22Rv1 (cell line): Measurements from ENCODE around the gene ATXN1.

Experiments
- ZFX ChIP-seq: fragments of 450-650 bp; IDR thresholded peaks from 2 replicates; pipeline ENCODE4 v1.6.1; 2017; ENCODE audit warnings: antibody characterized with exemption, borderline replicate concordance
- TF ChIP-seq, protein P1 (sequence below): fragments of 450-650 bp; IDR thresholded peaks from 2 replicates; pipeline ENCODE4 v1.5.1; 2017; ENCODE audit warnings: mild to moderate bottlenecking

DNA sequence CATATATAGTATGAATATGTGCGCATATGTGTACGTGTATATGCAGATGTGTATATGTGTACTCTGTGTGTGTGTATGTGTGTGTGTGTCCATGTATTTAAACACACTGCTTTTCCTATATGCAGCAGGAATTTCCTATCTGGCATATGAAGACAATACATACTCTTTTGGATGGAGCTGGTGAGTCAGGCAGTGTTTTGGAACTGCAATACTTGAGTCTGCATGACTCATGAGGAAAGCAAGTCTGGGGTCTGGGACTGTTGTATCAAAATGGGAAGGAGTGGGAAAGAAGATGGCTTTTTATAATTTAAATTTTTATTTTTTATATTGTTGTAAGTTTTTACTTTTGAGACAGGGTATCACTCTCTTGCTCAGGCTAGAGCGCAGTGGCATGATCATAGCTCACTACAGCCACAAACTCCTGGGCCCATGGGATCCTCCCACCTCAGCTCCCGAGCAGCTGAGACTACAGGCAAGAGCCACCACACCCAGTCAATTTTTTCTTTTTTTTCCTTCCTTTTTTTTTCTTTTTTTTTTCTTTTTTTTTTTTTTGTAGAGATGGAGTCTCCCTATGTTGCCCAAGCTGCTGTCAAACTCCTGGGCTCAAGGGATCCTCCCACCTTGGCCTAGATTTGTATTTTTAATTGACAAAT, 72.2 kb downstream of the ATXN1 start:
- TF ChIP-seq, protein P1, sequence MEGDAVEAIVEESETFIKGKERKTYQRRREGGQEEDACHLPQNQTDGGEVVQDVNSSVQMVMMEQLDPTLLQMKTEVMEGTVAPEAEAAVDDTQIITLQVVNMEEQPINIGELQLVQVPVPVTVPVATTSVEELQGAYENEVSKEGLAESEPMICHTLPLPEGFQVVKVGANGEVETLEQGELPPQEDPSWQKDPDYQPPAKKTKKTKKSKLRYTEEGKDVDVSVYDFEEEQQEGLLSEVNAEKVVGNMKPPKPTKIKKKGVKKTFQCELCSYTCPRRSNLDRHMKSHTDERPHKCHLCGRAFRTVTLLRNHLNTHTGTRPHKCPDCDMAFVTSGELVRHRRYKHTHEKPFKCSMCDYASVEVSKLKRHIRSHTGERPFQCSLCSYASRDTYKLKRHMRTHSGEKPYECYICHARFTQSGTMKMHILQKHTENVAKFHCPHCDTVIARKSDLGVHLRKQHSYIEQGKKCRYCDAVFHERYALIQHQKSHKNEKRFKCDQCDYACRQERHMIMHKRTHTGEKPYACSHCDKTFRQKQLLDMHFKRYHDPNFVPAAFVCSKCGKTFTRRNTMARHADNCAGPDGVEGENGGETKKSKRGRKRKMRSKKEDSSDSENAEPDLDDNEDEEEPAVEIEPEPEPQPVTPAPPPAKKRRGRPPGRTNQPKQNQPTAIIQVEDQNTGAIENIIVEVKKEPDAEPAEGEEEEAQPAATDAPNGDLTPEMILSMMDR, result no peak
- TF ChIP-seq ZFX, result no peak
